GM18520 (cell line): ENCODE data around the gene EYA2.

Experiments used
- ATAC-seq: cut with Tn5 transposase; IDR thresholded peaks from one replicate; pipeline ENCODE4 v1.9.1; 2021; ENCODE audit not compliant: unreplicated experiment

The EYA2 gene

DNA sequence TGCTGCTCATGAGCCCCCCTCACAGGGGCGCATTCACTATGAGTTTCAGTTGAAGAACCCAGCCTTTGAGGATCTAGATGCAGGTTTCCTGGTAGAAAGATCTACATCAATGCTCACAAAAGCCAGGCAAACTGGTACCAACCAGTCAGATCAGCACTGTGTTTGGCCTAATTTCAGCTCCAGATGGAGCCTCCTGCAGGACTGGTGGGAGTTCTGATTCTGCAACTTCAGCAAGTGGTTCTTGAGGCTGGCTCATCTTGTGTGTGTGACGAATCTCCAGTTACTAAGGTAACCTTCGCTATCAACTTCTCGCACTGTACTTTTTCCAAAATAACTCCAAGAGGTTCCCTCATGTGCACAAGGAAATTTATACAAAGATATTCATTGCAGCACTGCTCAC, 343.1 kb downstream of the EYA2 start:
- no peak for ATAC-seq
